Measurements from ENCODE around the gene SBF2. TPM values are rescaled to one million over a fixed set of nuclear protein-coding genes. Genes with fewer than 3 reads are reported as not detected.

SBF2 gene
- polyA plus RNA-seq, 1 donor (not counting 4 experiments of a cell fraction or from before 2014, with no cell fraction given): 24.5 TPM

GRCh38 chr11:10287766-10288715 lies 6.0 kb downstream of the SBF2 start:
- Histone ChIP-seq H2AFZ (ENCODE audit: control insufficient read depth, low read length) (no peak overlapping the region), H3K79me2 (ENCODE audit: control insufficient read depth, insufficient read depth, low read length) (peaks cover 75% of the 10 kb centered on the region), H3K4me2 (ENCODE audit: control insufficient read depth, extremely low read depth, insufficient read depth, low read depth, low read length) (no peak overlapping the region), H3K9me1 (ENCODE audit: control insufficient read depth, extremely low read depth, insufficient read depth, low read length) (peaks cover 2% of the 10 kb centered on the region), H3K9me3 (ENCODE audit: control insufficient read depth, low read depth, low read length) (no peaks in the 10 kb centered on the region), H4K20me1 (ENCODE audit: control insufficient read depth, extremely low read depth, insufficient read depth, low read length) (no peaks in the 10 kb centered on the region), H3K36me3 (ENCODE audit: control insufficient read depth in 2 of 2, extremely low read depth in 1 of 2, insufficient read depth in 2 of 2, low read length in 2 of 2) (peaks cover 0 to 5% of the 10 kb centered on the region in 2 experiments), H3K27ac (ENCODE audit: control insufficient read depth, insufficient read depth, low read length) (no peak overlapping the region), H3K4me1 (ENCODE audit: control insufficient read depth, extremely low read depth, insufficient read depth, low read length) (peaks cover 6% of the 10 kb centered on the region), H3K27me3 (ENCODE audit: control insufficient read depth, extremely low read depth, insufficient read depth, low read length) (no peaks in the 10 kb centered on the region), H3K9ac (ENCODE audit: control insufficient read depth, extremely low read depth, insufficient read depth, low read length) (no peak overlapping the region), H3K4me3 (ENCODE audit: control insufficient read depth in 2 of 3, extremely low read depth in 1 of 3, insufficient read depth in 2 of 3, low read depth in 1 of 3, low read length in 3 of 3) (no peak overlapping the region)
- no peak for FAIRE-seq
- dilution Hi-C loops (cut with MboI; ENCODE audit: extremely low pct_ligation_motif_present, low sequenced_read_pairs): no loop called here
- DNase-seq (ENCODE audit: low read depth, low spot score): no peak
- no peak for TF ChIP-seq EZH2 (IDR thresholded peaks at IDR 0.05; ENCODE audit: low read length)

GRCh38 chr11:10287140-10287539 lies 6.9 kb downstream of the SBF2 start:
- TF ChIP-seq EZH2 (IDR thresholded peaks at IDR 0.05; ENCODE audit: low read length) (no peak), CTCF (optimal IDR thresholded peaks at IDR 0.05 in 1 of 3, IDR thresholded peaks at IDR 0.05 in 1 of 3, conservative IDR thresholded peaks at IDR 0.05 in 1 of 3; ENCODE audit: extremely low read depth in 1 of 3, insufficient read depth in 2 of 3, low read length in 3 of 3) (no peak)
- Histone ChIP-seq H2AFZ (ENCODE audit: control insufficient read depth, low read length) (no peak overlapping the region), H3K36me3 (ENCODE audit: control insufficient read depth in 2 of 2, extremely low read depth in 1 of 2, insufficient read depth in 2 of 2, low read length in 2 of 2) (peaks cover 0 to 5% of the 10 kb centered on the region in 2 experiments), H3K4me2 (ENCODE audit: control insufficient read depth, extremely low read depth, insufficient read depth, low read depth, low read length) (no peak overlapping the region), H3K4me3 (ENCODE audit: control insufficient read depth in 2 of 3, extremely low read depth in 1 of 3, insufficient read depth in 2 of 3, low read depth in 1 of 3, low read length in 3 of 3) (no peak overlapping the region), H3K79me2 (ENCODE audit: control insufficient read depth, insufficient read depth, low read length) (peaks cover 75% of the 10 kb centered on the region), H3K9me3 (ENCODE audit: control insufficient read depth, low read depth, low read length) (no peaks in the 10 kb centered on the region), H3K27ac (ENCODE audit: control insufficient read depth, insufficient read depth, low read length) (no peak overlapping the region), H3K9me1 (ENCODE audit: control insufficient read depth, extremely low read depth, insufficient read depth, low read length) (peaks cover 2% of the 10 kb centered on the region), H3K27me3 (ENCODE audit: control insufficient read depth, extremely low read depth, insufficient read depth, low read length) (no peaks in the 10 kb centered on the region), H4K20me1 (ENCODE audit: control insufficient read depth, extremely low read depth, insufficient read depth, low read length) (no peaks in the 10 kb centered on the region), H3K9ac (ENCODE audit: control insufficient read depth, extremely low read depth, insufficient read depth, low read length) (no peak overlapping the region), H3K4me1 (ENCODE audit: control insufficient read depth, extremely low read depth, insufficient read depth, low read length) (no peaks in the 10 kb centered on the region)
- FAIRE-seq: no peak
- dilution Hi-C loops (cut with MboI; ENCODE audit: extremely low pct_ligation_motif_present, low sequenced_read_pairs): no loop called here
- no peak for DNase-seq (ENCODE audit: low read depth, low spot score)

Data from keratinocyte (primary cell).